K562 (cell line): ENCODE data around the gene AGAP1. TPM values are rescaled to one million over a fixed set of nuclear protein-coding genes. Genes with fewer than 3 reads are reported as not detected.

ENCODE experiments used
- ATAC-seq: fragments of 200-7000 bp; cut with Tn5 transposase; 3 replicates; pipeline ENCODE4 v1.9.1; 2020; ENCODE audit warnings: moderate library complexity
- BruUV-seq: library from RNA; stranded (reverse); fragments of 400-500 nt; replicated peaks from 2 replicates; lab custom pipeline; 2021; lab: Mats Ljungman, UMichigan
- CTCF ChIA-PET: fragments of 300-600 bp; formaldehyde crosslinking; extraction: SDS; loops from one replicate; lab custom pipeline; 2021; ENCODE audit warnings: low intra/inter-chr PET ratio; lab: Yijun Ruan, JAX
- POLR2A ChIA-PET: fragments of 300-600, 350-650 bp; sonication (Branson Sonifier 250); formaldehyde crosslinking; extraction: SDS; loops from one replicate; lab custom pipeline; 2021; ENCODE audit warnings: antibody characterized with exemption, inconsistent platforms; lab: Yijun Ruan, JAX
- DNase-seq, 4 experiments: peaks; one replicate each; pipeline versions ENCODE4 v3.0.0 to v3.0.0-alpha.2; 2011 to 2018; ENCODE audit warnings: low spot score in 3 of 4, mixed read lengths in 3 of 4; ENCODE audit errors: extremely low read depth in 1 of 4
- FAIRE-seq: peaks from 2 replicates; lab custom pipeline; 2011; peaks lifted over from hg19 to GRCh38; lab: Jason Lieb, UNC
- H2AFZ ChIP-seq: 2 replicates; pipeline ENCODE4 v1.6.0; 2011; ENCODE audit warnings: low read depth, low read length, control low read depth, inconsistent platforms
- H3K27ac ChIP-seq: fragments of 200-600 bp; 3 replicates; pipeline ENCODE4 v1.8.0; 2011; ENCODE audit warnings: low read depth, mild to moderate bottlenecking, control low read depth, inconsistent platforms, low read length, moderate library complexity, mixed read lengths; ENCODE audit errors: extremely low read depth
- H3K27me3 ChIP-seq, 2 experiments: fragments of 300-600 bp in 1 of 2; 2 replicates in 1 of 2; 3 replicates in 1 of 2; pipeline versions ENCODE4 v1.6.0 to v1.8.0; 2011; ENCODE audit warnings: inconsistent platforms in 2 of 2, low read length in 2 of 2, mild to moderate bottlenecking in 1 of 2, mixed read lengths in 1 of 2, moderate library complexity in 1 of 2; ENCODE audit not compliant: control insufficient read depth in 2 of 2, insufficient read depth in 2 of 2
- H3K36me3 ChIP-seq: fragments of 300-600 bp; 3 replicates; pipeline ENCODE4 v1.8.0; 2011; ENCODE audit warnings: mild to moderate bottlenecking, low read length, inconsistent platforms; ENCODE audit not compliant: control insufficient read depth, insufficient read depth
- H3K4me1 ChIP-seq, 2 experiments: fragments of 200-600 bp in 1 of 2; replicated peaks in 1 of 2; 2 replicates in 1 of 2; 3 replicates in 1 of 2; pipeline versions ENCODE4 v1.5.1 to v1.8.0; 2011; ENCODE audit warnings: inconsistent platforms in 2 of 2, low read length in 2 of 2, mild to moderate bottlenecking in 1 of 2, mixed read lengths in 1 of 2, moderate library complexity in 1 of 2; ENCODE audit not compliant: control insufficient read depth in 2 of 2, insufficient read depth in 2 of 2
- H3K4me2 ChIP-seq: 2 replicates; pipeline ENCODE4 v1.6.1; 2011; ENCODE audit warnings: low read length, control low read depth, inconsistent platforms, mixed read lengths; ENCODE audit not compliant: insufficient read depth
- H3K4me3 ChIP-seq: fragments of 200-600 bp; sonication (generic), shearing (Covaris generic); 2 replicates; pipeline ENCODE4 v1.5.1; 2016; ENCODE audit warnings: control low read depth, inconsistent platforms
- H3K79me2 ChIP-seq: fragments of 200-600 bp; 3 replicates; pipeline ENCODE4 v1.8.0; 2011; ENCODE audit warnings: low read length, inconsistent platforms; ENCODE audit not compliant: control insufficient read depth, insufficient read depth
- H3K9ac ChIP-seq, 2 experiments: 2 replicates each; pipeline versions ENCODE4 v1.6.0 to v1.6.1; 2011; ENCODE audit warnings: low read depth in 2 of 2, low read length in 2 of 2, control low read depth in 1 of 2, inconsistent platforms in 1 of 2, mild to moderate bottlenecking in 1 of 2, mixed read lengths in 1 of 2; ENCODE audit not compliant: insufficient read depth in 1 of 2
- H3K9me1 ChIP-seq: one replicate; pipeline ENCODE4 v1.6.0; 2011; ENCODE audit warnings: inconsistent platforms, mild to moderate bottlenecking, low read length, moderate library complexity; ENCODE audit not compliant: control insufficient read depth, insufficient read depth
- H3K9me3 ChIP-seq: replicated peaks from 2 replicates; pipeline ENCODE4 v1.5.1; 2011; ENCODE audit warnings: low read depth, low read length, inconsistent platforms; ENCODE audit not compliant: control insufficient read depth, insufficient read depth
- H4K20me1 ChIP-seq: replicated peaks from 2 replicates; pipeline ENCODE4 v1.6.1; 2011; ENCODE audit warnings: low read length, inconsistent platforms, mixed read lengths; ENCODE audit not compliant: control insufficient read depth, insufficient read depth
- CREB3L1 ChIP-seq: fragments of 450-650 bp; IDR thresholded peaks from 2 replicates; pipeline ENCODE4 v1.6.1; 2014; ENCODE audit warnings: low read depth, mild to moderate bottlenecking, moderate library complexity, borderline replicate concordance
- CUX1 ChIP-seq: fragments of 200-800 bp; sonication (Bioruptor generic); IDR thresholded peaks from 2 replicates; pipeline ENCODE4 v1.6.1; 2016; ENCODE audit warnings: missing genetic modification characterization, missing compliant biosample characterization
- FOSL1 ChIP-seq: fragments of 200-800 bp; sonication (Bioruptor generic); conservative IDR thresholded peaks from 2 replicates; pipeline ENCODE4 v1.6.1; 2016; ENCODE audit warnings: missing genetic modification characterization, missing compliant biosample characterization
- FOXA1 ChIP-seq: fragments of 450-650 bp; IDR thresholded peaks from 2 replicates; pipeline ENCODE4 v1.6.1; 2016; ENCODE audit warnings: mild to moderate bottlenecking, borderline replicate concordance
- MECOM ChIP-seq: fragments of 250-450 bp; sonication (Bioruptor Pico); IDR thresholded peaks from 2 replicates; pipeline ENCODE4 v1.8.0; 2022; ENCODE audit warnings: inconsistent platforms
- MYNN ChIP-seq, 2 experiments: sonication (generic); formaldehyde crosslinking in 1 of 2; IDR thresholded peaks; 2 replicates each; pipeline versions ENCODE4 v1.5.0 to v1.6.1; 2016 to 2020; ENCODE audit warnings: antibody characterized with exemption in 1 of 2, missing genetic modification reagents in 1 of 2
- NCOA4 ChIP-seq: fragments of 450-650 bp; IDR thresholded peaks from 2 replicates; pipeline ENCODE4 v1.6.1; 2018; ENCODE audit warnings: mild to moderate bottlenecking; ENCODE audit not compliant: partially characterized antibody
- RBM17 ChIP-seq: fragments of 200-400 bp; formaldehyde crosslinking; IDR thresholded peaks from 2 replicates; pipeline ENCODE4 v1.6.1; 2017; ENCODE audit warnings: low read depth, mild to moderate bottlenecking, low read length, borderline replicate concordance
- ZNF518B ChIP-seq: fragments of 250-450 bp; sonication (Bioruptor Pico); IDR thresholded peaks from 2 replicates; pipeline ENCODE4 v1.5.0; 2021; ENCODE audit warnings: mild to moderate bottlenecking, moderate library complexity
- WGBS: fragments of 100-300 bp; shearing (Covaris generic); methylation state at CpG from one replicate; pipeline ENCODE4 v1.1.6; 2016; ENCODE audit warnings: low coverage, mixed read lengths; ENCODE audit not compliant: insufficient coverage; ENCODE audit errors: missing lambda C conversion rate; 5-methylcytosine and 5-hydroxymethylcytosine counted together
- in situ Hi-C: fragments of 300-500 bp; cut with MboI; formaldehyde crosslinking; loops from 4 replicates; pipeline ENCODE4 v1.15.0; 2018; ENCODE audit warnings: inconsistent platforms, mixed read lengths
- intact Hi-C: fragments of 100-400 bp; cut with micrococcal nuclease; formaldehyde crosslinking; loops from 2 replicates; pipeline ENCODE4 v1.14.2; 2022
- polyA plus RNA-seq, 8 experiments: library from polyadenylated mRNA; depleted of rRNA in 4 of 8; stranded (reverse) in 5 of 8; unstranded in 3 of 8; fragments of >200 nt; fragmentation: Nextera tagmentation in 2 of 8; fragmentation: Illumina TruSeq in 1 of 8; extraction: Ambion mirVana in 2 of 8; extraction: Trizol in 1 of 8; gene quantifications; 2 replicates each; pipeline versions ENCODE4 v1.2.1 to v1.2.3, GENCODE V29; 2011 to 2014; ENCODE audit warnings: inconsistent platforms in 1 of 8, missing spikeins in 1 of 8
- total RNA-seq, 7 experiments: library from RNA; depleted of rRNA in 6 of 7; stranded (reverse); fragments of >200 nt in 6 of 7; fragmentation: Illumina TruSeq in 2 of 7; extraction: Trizol in 2 of 7; gene quantifications; 2 replicates each; pipeline versions ENCODE4 v1.2.1 to v1.2.3, GENCODE V29; 2011 to 2021; ENCODE audit warnings: low replicate concordance in 1 of 7

The AGAP1 gene
- total and polyA plus RNA-seq, 9 of the 15 experiments (the other 6 are each of a cell fraction or from before 2014, with no cell fraction given): 1.3 to 24.0 (median 10.6) TPM

- no peak for ATAC-seq
- WGBS: 80% methylated on average over 9 of the region's 11 CpGs
- no peak overlapping the region for H2AFZ ChIP-seq
- ChIA-PET CTCF (no interaction called here), POLR2A (interaction anchor here (0.6 kb wide), 1 partner anchor 19 kb away, joined by 3 read pairs; no protein-coding TSS in a partner anchor)
- H3K9ac ChIP-seq: no peak overlapping the region
- H3K4me2 ChIP-seq: no peak overlapping the region
- no peaks in the 10 kb centered on the region; a peak in 1 of 5 replicates for H3K4me1 ChIP-seq
- H4K20me1 ChIP-seq: no peaks in the 10 kb centered on the region
- intact Hi-C loops (no loop called here), in situ Hi-C loops (no loop called here)
- H3K36me3 ChIP-seq: no peaks in the 10 kb centered on the region
- no peaks in the 10 kb centered on the region for H3K9me1 ChIP-seq
- no peak overlapping the region for H3K27ac ChIP-seq
- FAIRE-seq: no peak
- no peaks in the 10 kb centered on the region for H3K27me3 ChIP-seq
- H3K79me2 ChIP-seq: no peaks in the 10 kb centered on the region
- DNase-seq: no peak
- BruUV-seq: no TSS peak
- no peak overlapping the region for H3K4me3 ChIP-seq
- peaks cover 2% of the 10 kb centered on the region; the same call in 1 of the 2 replicates for H3K9me3 ChIP-seq
- TF ChIP-seq ZNF518B (CRISPR knock-in tag): no peak
- TF ChIP-seq CREB3L1: no peak
- no peak for TF ChIP-seq RBM17
- no peak for TF ChIP-seq MECOM (CRISPR knock-in tag)
- no peak for TF ChIP-seq NCOA4
- no peak for TF ChIP-seq MYNN (IDR thresholded peaks at IDR 0.05)
- no peak for TF ChIP-seq MYNN (CRISPR knock-in tag; IDR thresholded peaks at IDR 0.05)
- no peak for TF ChIP-seq CUX1 (CRISPR knock-in tag)
- TF ChIP-seq FOSL1 (tag): no peak
- TF ChIP-seq FOXA1: no peak
These were observed 14.2 kb upstream of the AGAP1 start for GRCh38 chr2:235479604-235480003.
